Activated CD4-positive, CD25-positive, alpha-beta regulatory T cell treated with anti-CD3 and anti-CD28 coated beads, Interleukin-2, amount 50 U/mL, for 72 hours (primary cell): ENCODE measurements around the gene SPEM1.

Source experiments
- DNase-seq: peaks from one replicate; pipeline ENCODE4 v3.0.0; 2021

Gene SPEM1, protein sequence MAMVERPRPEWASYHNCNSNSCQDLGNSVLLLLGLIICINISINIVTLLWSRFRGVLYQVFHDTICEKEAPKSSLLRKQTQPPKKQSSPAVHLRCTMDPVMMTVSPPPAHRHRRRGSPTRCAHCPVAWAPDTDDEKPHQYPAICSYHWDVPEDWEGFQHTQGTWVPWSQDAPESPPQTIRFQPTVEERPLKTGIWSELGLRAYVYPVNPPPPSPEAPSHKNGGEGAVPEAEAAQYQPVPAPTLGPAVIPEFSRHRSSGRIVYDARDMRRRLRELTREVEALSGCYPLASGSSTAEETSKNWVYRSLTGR

DNA sequence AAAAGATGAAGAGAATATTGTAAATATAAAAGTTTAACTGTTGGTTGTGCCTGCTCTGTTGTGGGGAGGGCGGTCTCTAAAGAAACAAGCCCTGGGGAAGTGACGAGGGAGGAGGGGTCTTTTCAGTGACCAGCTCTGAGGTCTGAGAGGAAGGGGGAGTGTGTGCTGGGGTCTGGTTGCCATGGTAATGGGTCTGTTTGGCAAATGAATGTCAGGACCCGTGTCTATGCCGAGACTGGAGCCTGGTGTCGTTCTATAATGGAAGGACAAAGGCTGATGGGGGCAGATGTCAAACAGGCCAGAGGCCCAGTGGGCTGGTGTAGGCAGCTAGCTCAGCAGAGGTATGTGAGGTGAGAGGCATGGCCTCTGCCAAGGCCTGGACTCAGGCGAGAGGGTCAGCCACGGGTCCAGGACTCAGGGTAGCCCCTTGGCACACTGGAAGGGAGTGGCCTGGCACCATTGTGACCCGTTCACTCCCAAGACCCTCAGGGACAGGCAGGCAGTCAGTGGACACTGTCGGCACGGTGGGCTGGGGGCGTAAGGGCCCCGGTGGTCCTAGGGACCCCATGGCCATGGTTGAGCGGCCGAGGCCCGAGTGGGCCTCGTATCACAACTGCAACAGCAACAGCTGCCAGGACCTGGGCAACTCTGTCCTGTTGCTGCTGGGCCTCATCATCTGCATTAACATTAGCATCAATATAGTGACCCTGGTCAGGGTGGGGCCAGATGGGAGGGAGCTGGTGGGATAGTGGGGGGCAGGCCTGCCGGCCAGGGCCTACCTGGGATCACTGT is at the start of gene SPEM1:
Gene SPEM1 (plus strand): TSS at position 506 of the 792 bp plus-strand sequence. CDS start 61 bp downstream, at position 567.
- no peak for DNase-seq

DNA sequence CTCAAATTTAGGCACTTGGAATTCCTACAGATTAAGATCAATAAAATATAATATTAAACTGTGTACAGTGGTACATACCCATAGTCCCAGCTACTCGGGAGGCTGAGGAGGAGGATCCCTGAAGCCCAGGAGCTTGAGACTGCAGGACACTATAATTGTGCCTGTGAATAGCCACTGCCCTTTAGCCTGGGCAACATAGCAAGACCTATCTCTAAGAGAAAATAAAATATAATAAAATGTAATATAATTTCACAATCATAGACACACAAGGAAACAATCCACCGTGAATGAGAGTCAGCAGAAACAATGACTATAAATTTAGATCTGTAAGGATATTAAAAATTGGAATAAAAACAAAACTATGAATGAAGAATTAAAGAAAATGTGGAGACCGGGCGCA is 49.3 kb upstream of the SPEM1 start:
- DNase-seq, result no peak

DNA sequence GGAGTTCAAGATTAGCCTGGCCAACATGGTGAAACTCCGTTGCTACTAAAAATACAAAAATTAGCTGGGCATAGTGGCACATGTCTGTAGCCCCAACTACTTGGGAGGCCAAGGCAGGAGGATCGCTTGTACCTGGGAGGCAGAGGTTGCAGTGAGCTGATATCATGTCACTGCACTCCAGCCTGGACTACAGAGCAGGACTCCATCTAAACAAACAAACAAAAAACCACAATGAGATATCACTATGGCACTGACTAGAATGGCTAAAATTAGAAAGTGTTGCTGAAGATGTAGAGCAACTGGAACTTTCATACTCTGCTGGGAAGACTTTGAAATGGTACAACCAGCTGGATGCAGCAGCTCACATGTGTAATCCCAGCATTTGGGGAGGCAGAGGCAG is 45.8 kb upstream of the SPEM1 start:
- no peak for DNase-seq

DNA sequence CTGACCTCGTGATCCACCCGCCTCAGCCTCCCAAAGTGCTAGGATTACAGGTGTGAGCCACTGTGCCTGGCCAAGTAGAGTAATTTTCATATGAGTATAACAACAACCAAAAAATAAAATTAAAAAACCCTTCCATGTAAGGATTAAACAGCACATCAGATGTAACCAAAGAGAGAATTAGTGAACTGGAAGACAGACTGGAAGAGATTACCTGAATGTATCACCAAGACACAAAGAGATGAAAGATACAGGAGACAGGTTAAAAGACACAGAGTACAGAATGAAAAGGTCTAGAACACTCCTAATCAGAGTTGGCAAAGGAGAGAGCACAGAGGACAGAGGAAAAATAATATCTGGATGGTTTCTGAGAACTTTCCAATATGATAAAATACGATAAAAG is 41.0 kb upstream of the SPEM1 start:
- DNase-seq, result no peak

DNA sequence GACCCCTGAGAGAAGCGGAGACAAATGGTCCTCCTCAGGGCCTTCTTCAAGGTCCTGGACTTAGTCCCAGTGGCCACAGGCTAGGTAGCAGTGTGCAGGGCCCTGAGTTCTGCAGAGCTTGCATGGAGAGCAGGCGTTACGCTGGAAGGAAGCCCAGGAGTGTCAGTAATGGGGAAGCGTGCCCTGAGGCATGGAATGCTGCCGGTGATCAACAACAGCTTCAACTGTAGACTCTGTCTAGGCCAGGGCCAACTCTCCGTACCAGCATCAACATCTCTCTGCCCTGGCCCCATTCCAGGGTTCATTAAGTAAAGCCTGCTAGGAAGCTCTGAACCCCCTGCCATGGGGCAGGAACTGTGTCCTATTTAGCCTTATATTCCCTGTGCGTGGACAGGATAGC is 39.8 kb upstream of the SPEM1 start:
- DNase-seq, result no peak

DNA sequence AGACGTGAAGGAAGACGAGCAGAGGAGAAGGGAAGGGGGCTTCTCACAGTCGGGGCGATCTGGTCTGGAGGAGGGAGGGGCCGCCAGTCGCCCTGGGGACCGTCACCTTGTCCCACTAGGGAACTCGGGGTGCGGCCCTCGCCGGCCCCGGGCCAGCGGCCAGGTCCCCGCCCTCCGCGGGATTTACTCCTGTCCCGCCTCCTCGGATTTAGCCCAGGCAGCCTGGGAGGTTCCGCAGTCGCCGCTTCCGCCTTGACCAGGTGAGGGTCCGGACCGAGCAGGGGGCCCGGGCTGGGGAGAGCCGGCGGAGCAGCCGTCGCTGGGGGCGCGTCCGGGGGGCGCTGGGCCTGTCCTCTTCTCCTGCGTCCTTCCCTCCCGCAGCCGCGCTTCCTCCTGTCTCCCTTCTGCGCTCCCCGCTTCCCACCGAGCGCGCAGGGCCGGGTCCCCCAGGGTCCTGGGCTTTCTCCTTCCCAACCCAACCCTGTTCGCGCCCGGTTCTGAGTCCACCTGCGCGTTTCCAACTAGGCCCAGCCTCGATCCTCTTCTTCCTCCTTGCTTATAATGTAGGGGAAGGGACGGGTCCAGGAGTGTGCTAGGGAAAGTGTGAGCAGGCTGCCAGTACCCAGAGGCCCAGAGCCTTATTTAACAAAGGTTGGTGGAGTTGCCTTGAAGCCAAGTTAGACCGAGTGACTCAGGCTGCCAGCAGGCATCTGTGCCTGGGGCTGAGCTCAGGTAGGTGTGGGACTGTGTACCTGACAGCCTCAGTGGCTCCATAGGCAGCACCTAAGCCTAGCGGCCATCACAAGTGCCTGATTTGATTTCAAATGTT is 39.1 kb upstream of the SPEM1 start, which contains the start of gene TNK1:
Gene TNK1 (plus strand): TSS at position 235 of the 829 bp plus-strand sequence. CDS start 1,838 bp downstream, outside the sequence.
- no peak for DNase-seq

DNA sequence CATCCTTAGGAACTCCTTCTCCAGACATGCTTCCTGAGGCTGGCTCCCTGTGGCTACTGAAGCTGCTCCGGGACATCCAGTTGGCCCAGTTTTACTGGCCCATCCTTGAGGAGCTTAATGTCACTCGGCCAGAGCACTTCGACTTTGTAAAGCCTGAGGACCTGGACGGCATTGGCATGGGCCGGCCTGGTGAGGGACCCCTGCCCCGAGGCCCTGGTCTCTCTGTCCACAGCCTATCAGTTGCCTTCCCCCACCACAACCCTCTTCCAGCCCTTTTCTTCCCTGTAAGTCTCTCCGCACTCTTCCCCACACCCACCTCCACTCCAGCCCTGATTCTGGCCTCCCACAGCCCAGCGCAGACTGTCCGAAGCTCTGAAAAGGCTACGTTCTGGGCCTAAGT is 37.2 kb upstream of the SPEM1 start:
- DNase-seq, result no peak

DNA sequence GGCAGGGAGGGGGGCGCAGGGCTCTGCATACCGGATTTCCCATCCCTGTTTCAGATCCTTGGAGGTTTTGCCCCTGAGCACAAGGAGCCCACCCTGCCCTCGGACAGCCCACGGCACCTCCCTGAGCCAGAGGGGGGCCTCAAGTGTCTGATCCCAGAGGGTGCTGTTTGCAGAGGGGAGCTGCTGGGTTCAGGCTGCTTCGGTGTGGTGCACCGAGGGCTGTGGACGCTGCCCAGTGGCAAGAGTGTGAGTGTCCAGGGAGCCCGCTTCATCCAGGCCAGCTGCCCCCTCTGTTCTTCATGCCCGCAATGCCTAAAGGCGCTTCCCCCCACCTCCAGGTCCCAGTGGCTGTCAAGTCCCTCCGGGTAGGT is 36.8 kb upstream of the SPEM1 start:
- DNase-seq, result no peak

DNA sequence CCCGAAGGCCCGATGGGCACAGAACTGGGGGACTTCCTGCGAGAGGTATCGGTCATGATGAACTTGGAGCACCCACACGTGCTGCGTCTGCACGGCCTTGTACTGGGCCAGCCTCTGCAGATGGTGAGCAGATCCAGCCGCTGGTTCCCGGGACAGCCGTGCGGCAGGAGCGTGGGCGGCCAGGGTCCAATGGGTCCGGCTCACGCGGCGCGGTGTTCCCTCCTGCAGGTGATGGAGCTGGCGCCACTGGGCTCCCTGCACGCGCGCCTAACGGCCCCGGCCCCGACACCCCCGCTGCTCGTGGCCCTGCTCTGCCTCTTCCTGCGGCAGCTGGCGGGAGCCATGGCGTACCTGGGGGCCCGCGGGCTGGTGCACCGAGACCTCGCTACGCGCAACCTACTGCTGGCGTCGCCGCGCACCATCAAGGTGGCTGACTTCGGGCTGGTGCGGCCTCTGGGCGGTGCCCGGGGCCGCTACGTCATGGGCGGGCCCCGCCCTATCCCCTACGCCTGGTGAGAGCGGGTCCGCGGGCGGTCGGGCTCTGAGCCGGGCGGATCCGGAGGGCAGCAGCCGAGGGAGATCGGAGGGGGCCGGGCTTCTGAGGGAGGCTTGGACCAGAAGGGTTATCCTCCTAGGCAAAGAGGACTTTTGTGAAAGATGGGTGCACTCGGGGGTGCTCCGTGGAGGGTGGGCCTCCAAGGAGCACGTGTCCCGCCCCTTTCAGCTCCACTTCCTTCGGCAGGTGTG is 36.2 kb upstream of the SPEM1 start:
- peak; percentile 78 for DNase-seq

DNA sequence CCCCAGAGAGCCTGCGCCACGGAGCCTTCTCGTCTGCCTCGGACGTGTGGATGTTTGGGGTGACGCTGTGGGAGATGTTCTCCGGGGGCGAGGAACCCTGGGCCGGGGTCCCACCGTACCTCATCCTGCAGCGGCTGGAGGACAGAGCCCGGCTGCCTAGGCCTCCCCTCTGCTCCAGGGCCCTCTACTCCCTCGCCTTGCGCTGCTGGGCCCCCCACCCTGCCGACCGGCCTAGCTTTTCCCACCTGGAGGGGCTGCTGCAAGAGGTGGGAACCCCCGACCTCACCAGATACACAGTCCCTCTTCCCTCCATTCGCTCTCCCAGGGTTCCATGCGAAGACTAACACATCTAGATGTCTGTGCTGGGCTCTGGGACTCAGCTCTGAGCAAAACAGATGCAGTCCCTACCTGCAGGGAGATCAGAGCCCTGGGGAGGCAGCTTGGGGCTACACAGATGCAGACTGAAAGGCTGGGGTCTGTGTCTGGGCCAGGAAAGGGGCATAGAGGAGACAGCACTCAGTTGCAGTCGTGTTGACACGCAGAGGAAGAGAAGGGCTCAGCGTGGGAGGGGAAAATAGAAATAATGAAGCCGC is 35.5 kb upstream of the SPEM1 start:
- DNase-seq, result no peak

DNA sequence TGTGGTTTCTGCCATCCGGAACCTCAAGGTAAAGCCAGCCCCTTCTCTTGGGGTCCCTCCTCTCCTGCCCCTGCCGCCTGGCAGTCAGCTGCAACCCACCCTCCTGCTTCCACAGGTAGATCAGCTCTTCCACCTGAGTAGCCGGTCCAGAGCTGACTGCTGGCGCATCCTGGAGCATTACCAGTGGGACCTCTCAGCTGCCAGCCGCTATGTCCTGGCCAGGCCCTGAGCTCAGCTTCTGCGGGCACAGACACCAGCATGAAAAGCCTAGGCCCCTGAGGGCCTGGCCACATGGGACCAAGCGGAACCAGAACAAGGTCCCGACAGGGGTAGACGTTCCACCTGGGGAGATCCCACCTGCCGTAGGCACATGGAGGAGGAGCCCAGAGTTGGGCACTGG is 31.3 kb upstream of the SPEM1 start:
- no peak for DNase-seq

DNA sequence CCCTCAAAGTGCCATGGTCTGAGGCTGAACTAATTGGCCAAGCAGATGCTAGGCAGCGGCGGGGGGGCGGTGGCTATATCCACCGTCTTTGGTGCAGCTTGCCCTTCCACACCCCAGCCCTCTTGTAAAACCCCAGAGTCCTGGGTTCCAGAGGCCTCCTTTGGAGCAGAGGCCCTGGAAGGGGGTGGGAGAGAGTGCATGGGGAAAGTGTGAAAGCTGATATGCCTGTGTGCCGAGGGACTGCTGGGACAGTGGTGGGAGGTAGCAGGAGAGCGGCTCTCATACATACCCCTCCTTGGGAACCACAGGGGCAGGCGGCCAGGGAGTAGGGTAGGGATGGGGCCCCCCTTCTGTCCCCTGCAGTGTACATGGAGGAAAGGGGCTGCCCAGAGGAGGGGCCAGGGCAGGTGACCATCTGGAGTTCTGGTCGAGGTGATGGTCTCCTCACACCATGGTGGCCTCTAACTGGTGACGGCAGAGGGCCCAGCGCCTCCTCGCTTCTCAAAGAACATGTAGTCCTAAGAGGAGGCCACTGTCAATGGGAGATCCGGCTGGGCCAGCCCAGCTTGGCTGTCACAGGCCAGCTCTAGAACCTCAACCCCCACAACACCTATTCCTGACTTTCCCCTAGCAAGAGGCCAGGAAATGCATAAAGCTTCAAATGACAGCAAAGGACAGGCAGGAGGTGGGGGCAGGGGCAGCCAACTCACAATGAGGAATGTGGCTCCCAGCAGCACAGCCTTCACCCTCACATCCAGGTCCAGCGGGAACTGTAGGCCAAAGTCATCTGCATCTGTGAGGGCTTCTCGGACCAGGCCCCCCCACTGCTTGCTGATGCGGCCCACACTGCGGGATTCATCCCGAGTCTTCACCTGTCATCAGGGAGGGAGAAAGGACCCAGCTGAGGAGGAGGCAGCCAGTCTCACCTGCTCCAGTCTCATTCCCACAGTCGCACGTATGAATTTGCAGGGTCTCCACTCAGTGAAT is 29.9 kb upstream of the SPEM1 start:
- DNase-seq, result no peak

DNA sequence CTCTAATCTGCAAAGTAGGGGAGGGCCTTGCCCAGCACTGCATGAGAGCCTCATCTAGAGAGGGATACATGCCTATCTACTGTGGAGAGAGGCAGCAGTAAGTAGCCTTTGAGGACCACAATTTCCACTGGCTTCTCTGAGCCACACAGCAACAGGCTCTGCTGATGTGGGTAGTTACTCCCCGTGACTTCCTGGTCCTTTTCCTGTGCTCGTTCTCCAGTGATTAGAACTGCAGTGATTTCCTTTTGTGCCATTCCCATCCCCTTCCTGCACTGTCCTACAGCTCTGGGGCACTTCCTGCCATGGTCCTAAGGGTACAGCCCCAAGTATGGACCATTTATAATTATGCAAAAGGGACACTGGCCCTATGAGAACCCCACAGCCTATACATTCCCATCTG is 28.8 kb upstream of the SPEM1 start:
- no peak for DNase-seq

DNA sequence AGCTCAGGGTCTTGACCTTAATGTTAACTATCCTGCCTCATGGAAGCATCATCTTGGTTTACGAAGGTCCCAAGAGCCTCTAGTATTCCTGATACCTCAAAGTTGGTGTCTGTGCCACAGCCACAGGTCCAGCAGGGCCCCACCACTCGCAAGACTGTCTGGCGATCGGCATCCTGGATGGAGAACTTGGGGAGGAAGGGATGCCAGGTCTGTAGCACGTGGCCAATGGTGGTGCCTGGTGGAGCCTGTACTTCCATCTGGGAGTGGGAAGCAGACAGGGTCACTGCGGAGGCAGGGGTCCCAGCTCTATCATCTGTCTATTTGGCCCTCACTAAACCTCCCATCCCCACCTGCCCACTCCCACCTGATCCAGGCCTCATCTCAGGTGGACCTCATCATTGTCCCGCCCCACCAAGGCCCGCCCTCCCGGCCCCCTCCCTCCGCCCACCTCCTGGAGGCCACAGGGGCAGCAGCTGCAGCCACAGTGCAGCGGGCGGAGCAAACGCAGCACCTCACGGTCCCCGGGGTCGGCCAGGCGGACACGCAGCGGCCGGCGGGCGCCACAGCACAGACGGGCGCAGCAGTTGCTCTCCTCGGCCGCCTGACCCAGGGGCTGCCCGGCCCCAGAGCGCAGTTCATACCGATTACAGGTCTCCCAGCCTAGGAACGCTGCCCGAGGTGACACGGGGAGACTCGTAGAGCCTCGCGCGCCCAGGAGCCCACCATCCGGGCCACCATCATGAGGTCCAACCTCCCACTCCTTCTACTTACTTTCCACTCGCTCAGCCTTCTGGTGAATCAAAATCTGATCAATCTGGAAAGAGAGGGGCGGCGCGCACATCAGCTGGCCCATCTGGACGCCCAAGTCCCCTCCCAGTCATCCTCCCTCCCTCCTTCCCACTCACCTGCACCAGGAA is 27.2 kb upstream of the SPEM1 start:
- no peak for DNase-seq

DNA sequence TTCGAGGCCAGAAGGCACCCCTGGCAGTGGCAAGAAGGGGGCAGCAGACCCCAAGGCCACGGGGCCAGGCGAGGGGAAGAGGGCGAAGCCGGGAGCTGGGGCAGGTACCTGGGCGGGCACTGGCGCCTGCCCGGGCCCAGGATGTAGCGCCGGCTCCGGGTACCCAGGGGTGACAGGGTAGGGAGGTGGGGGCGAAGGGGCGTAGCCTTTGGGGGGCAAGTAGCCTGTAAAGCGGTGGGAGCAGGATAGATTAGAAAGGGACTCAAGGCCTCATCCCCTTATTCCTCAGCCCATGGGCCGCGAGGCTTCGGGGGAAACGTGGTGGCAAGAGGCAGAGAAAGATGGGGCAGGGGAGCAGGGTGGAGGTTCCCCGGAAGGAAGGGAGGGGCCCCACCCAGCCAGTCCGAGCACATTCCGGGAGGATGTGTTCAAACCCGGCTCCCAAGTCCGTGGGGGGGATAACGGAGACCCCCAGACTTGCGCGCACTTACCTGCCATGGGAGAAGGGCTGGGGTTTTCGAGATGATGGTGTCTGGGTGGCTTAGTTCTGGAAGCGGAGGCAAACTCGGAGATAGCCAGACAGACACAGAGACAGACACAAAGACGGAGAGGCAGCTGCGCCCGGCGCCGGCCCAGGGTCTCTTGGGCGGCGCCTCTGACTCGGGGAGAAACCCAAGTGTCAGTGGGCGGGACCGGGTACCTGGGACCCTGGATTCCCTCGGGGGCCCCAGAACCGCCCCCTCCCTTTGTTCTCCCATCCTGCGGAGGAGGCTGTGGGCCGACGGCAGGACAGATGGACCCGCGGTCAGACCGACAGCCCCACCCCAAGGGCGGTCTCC is 26.3 kb upstream of the SPEM1 start:
- DNase-seq, result no peak

DNA sequence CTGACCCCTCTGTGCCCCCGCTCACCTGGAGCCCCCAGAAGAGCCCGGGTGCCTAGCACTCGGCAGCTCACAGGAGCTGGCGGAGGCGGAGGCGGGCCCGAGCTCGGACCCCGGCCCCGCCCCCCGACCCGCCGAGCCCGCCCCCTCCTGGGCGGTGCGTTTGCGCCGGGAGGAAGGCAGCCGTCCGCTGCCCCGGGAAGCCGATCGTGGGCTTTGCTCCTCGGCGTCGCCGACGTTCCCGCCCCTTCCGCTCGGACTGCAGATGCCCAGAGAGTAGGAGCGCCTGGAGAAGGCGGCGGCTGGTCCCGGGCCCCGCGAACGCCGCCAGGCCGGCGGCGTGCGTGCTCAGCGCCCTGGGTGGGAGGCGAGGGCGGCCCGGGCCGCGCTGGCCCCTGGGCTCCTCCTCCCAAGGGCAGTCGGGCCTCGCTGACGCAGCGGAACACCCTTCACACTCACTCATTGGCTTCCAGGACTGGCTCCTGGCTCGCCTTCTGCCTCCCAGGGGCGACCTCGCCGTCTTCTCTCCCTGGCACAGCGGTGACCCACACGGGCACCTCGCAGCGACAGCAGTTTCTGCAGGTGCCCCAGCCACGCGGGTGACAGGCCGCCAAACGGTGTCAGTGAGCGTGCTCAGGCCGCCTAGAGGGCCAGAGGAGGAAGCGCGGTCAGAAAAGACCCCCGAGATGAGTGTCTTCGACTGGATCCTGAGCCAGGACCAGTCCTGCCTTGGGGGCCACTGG is 25.5 kb upstream of the SPEM1 start, which contains the start of gene PLSCR3:
Gene PLSCR3 (minus strand): TSS at position 74 of the 740 bp plus-strand sequence. CDS start 415 bp downstream, outside the sequence.
- DNase-seq, result peak; percentile 88

DNA sequence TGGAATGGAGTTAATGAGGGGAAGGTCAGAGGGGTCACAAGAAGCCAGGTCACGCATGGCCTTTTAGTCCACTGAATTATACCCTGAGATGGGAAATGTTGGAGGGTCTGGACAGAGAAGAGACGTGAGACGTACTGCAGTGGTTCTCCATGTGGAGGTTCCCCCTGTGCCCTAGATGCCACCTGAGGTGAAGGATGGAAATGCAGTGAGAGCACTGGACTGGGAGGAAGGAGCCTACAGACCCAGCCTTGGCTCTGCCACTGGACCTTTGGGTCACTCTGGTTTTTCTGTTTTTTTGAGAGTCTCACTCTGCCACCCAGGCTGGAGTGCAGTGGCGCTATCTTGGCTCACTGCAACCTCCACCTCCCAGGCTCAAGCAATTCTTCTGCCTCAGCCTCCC is 24.0 kb upstream of the SPEM1 start:
- DNase-seq, result no peak

DNA sequence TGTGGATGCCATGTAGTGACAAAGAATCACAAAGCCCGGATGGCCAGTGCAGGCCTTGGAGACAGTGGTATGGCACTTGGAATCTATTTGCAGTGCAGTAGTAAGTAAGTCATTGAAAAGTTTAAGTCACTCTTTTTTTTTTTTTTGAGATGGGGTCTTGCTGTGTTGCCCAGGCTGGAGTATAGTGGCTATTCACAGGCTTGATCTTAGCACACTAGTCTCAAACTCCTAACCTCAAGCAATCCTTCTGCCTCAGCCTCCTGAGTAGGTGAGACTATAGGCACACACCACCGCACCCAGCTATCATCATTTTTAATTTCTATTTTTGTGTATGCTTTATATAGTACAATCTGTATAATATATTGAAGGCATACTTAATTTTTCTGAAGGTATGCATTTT is 21.5 kb upstream of the SPEM1 start:
- no peak for DNase-seq
